Mesendoderm (in vitro differentiated cells): ENCODE measurements around the gene GPT2.

Experiments used
- DNase-seq: peaks from one replicate; pipeline ENCODE4 v3.0.0; 2013
- H2AK5ac ChIP-seq: 2 replicates; pipeline ENCODE4 v1.6.1; 2013; ENCODE audit warnings: low read length, inconsistent platforms
- H2BK120ac ChIP-seq: 2 replicates; pipeline ENCODE4 v1.6.1; 2013; ENCODE audit warnings: low read depth, mild to moderate bottlenecking, low read length, moderate library complexity, mixed read lengths
- H2BK15ac ChIP-seq: replicated peaks from 2 replicates; pipeline ENCODE4 v1.6.1; 2013; ENCODE audit warnings: low read depth, mild to moderate bottlenecking, moderate library complexity
- H2BK5ac ChIP-seq: 2 replicates; pipeline ENCODE4 v1.6.1; 2013; ENCODE audit warnings: low read length, inconsistent platforms
- H3K18ac ChIP-seq: 2 replicates; pipeline ENCODE4 v1.6.1; 2013; ENCODE audit warnings: mild to moderate bottlenecking, low read length, mixed read lengths
- H3K23ac ChIP-seq: one replicate; pipeline ENCODE4 v1.6.1; 2013; ENCODE audit warnings: low read length
- H3K27ac ChIP-seq: 2 replicates; pipeline ENCODE4 v1.5.1; 2013; ENCODE audit warnings: low read depth, mild to moderate bottlenecking, inconsistent platforms, low read length, moderate library complexity
- H3K27me3 ChIP-seq: 2 replicates; pipeline ENCODE4 v1.6.1; 2013; ENCODE audit warnings: low read length, control low read depth, mild to moderate bottlenecking, inconsistent platforms; ENCODE audit not compliant: insufficient read depth, poor library complexity
- H3K36me3 ChIP-seq: 2 replicates; pipeline ENCODE4 v1.6.1; 2013; ENCODE audit warnings: low read length, inconsistent platforms; ENCODE audit not compliant: control insufficient read depth, insufficient read depth
- H3K4ac ChIP-seq: one replicate; pipeline ENCODE4 v1.6.1; 2013; ENCODE audit warnings: low read depth, mild to moderate bottlenecking, low read length, moderate library complexity
- H3K4me1 ChIP-seq: 2 replicates; pipeline ENCODE4 v1.6.1; 2013; ENCODE audit warnings: low read depth, low read length, inconsistent platforms; ENCODE audit not compliant: control insufficient read depth
- H3K4me2 ChIP-seq: 2 replicates; pipeline ENCODE4 v1.6.1; 2013; ENCODE audit warnings: low read length
- H3K4me3 ChIP-seq: 2 replicates; pipeline ENCODE4 v1.5.1; 2013; ENCODE audit warnings: mild to moderate bottlenecking, low read length
- H3K56ac ChIP-seq: one replicate; pipeline ENCODE4 v1.6.1; 2013; ENCODE audit warnings: low read length
- H3K79me1 ChIP-seq: 2 replicates; pipeline ENCODE4 v1.6.1; 2013; ENCODE audit warnings: low read length, inconsistent platforms
- H3K79me2 ChIP-seq: 2 replicates; pipeline ENCODE4 v1.6.1; 2013; ENCODE audit warnings: mild to moderate bottlenecking, low read length; ENCODE audit not compliant: control insufficient read depth, insufficient read depth
- H3K9ac ChIP-seq: 2 replicates; pipeline ENCODE4 v1.6.1; 2013; ENCODE audit warnings: low read length, inconsistent platforms
- H4K5ac ChIP-seq: one replicate; pipeline ENCODE4 v1.6.1; 2013; ENCODE audit warnings: low read length
- H4K8ac ChIP-seq: one replicate; pipeline ENCODE4 v1.6.1; 2013; ENCODE audit warnings: low read depth, mild to moderate bottlenecking, control low read depth, low read length, moderate library complexity
- WGBS: extraction: QIAGEN DNeasy Blood & Tissue Kit; methylation state at CpG from one replicate; pipeline ENCODE4 v1.1.7; 2013; ENCODE audit warnings: low lambda C conversion rate, missing lambda C conversion rate; ENCODE audit not compliant: insufficient coverage; ENCODE audit errors: extremely low coverage; 5-methylcytosine and 5-hydroxymethylcytosine counted together

The GPT2 gene

GRCh38 chr16:46949241-46949892 lies 65.2 kb downstream of the GPT2 start:
- H3K27ac ChIP-seq = no peak overlapping the region
- no peaks in the 10 kb centered on the region for H3K36me3 ChIP-seq
- H3K4ac ChIP-seq = no peak overlapping the region
- no peak overlapping the region for H2BK15ac ChIP-seq
- no peaks in the 10 kb centered on the region for H3K79me2 ChIP-seq
- no peak overlapping the region for H3K23ac ChIP-seq
- H3K27me3 ChIP-seq = no peaks in the 10 kb centered on the region
- H3K56ac ChIP-seq = no peak overlapping the region
- H4K8ac ChIP-seq = no peak overlapping the region
- no peak overlapping the region for H3K4me2 ChIP-seq
- no peak overlapping the region for H3K4me3 ChIP-seq
- no peak overlapping the region for H3K18ac ChIP-seq
- H3K79me1 ChIP-seq = no peaks in the 10 kb centered on the region
- H2AK5ac ChIP-seq = no peak overlapping the region
- H2BK5ac ChIP-seq = no peak overlapping the region
- no CpG with 5 or more reads among the region's 7 CpGs for WGBS
- no peak overlapping the region for H3K9ac ChIP-seq
- H2BK120ac ChIP-seq = no peak overlapping the region
- H4K5ac ChIP-seq = no peak overlapping the region
- DNase-seq = no peak
- no peaks in the 10 kb centered on the region for H3K4me1 ChIP-seq

- no peak overlapping the region for H3K4me2 ChIP-seq
- no peaks in the 10 kb centered on the region for H3K79me2 ChIP-seq
- H3K56ac ChIP-seq = no peak overlapping the region
- no peak overlapping the region for H2AK5ac ChIP-seq
- H2BK15ac ChIP-seq = no peak overlapping the region
- no peak overlapping the region for H3K9ac ChIP-seq
- H3K27ac ChIP-seq = no peak overlapping the region
- H2BK5ac ChIP-seq = no peak overlapping the region
- no peaks in the 10 kb centered on the region for H3K79me1 ChIP-seq
- no peak overlapping the region for H3K23ac ChIP-seq
- no peak overlapping the region for H4K8ac ChIP-seq
- H4K5ac ChIP-seq = no peak overlapping the region
- no peak for DNase-seq
- WGBS = no CpG with 5 or more reads among the region's 1 CpG
- no peaks in the 10 kb centered on the region for H3K36me3 ChIP-seq
- H3K4me1 ChIP-seq = no peaks in the 10 kb centered on the region
- no peak overlapping the region for H3K4ac ChIP-seq
- H3K27me3 ChIP-seq = no peaks in the 10 kb centered on the region
- H3K18ac ChIP-seq = no peak overlapping the region
- no peak overlapping the region for H2BK120ac ChIP-seq
- H3K4me3 ChIP-seq = no peak overlapping the region
These were observed 65.8 kb downstream of the GPT2 start for GRCh38 chr16:46950009-46950408.

- Histone ChIP-seq H3K36me3 (peaks cover 6% of the 10 kb centered on the region), H3K79me2 (no peaks in the 10 kb centered on the region), H4K5ac (no peak overlapping the region), H3K23ac (no peak overlapping the region), H3K79me1 (peaks cover 4% of the 10 kb centered on the region), H3K27me3 (no peaks in the 10 kb centered on the region), H2AK5ac (no peak overlapping the region), H2BK5ac (no peak overlapping the region), H2BK15ac (no peak overlapping the region), H3K4me2 (no peak overlapping the region), H4K8ac (no peak overlapping the region), H3K27ac (no peak overlapping the region), H3K4me3 (no peak overlapping the region), H3K4me1 (no peaks in the 10 kb centered on the region), H3K18ac (no peak overlapping the region), H3K56ac (no peak overlapping the region), H3K9ac (no peak overlapping the region), H2BK120ac (no peak overlapping the region), H3K4ac (no peak overlapping the region)
- WGBS = no CpG with 5 or more reads among the region's 5 CpGs
- no peak for DNase-seq
These were observed 70.4 kb downstream of the GPT2 start for GRCh38 chr16:46954562-46954961.

- no peak overlapping the region for H3K27ac ChIP-seq
- no peak overlapping the region for H4K5ac ChIP-seq
- H2BK5ac ChIP-seq = no peak overlapping the region
- H2BK120ac ChIP-seq = no peak overlapping the region
- H4K8ac ChIP-seq = no peak overlapping the region
- peaks cover 7% of the 10 kb centered on the region for H3K79me2 ChIP-seq
- no peak overlapping the region for H3K56ac ChIP-seq
- H3K9ac ChIP-seq = no peak overlapping the region
- no peak overlapping the region for H3K18ac ChIP-seq
- H3K4me1 ChIP-seq = no peaks in the 10 kb centered on the region
- DNase-seq = no peak
- no peak overlapping the region for H3K4me3 ChIP-seq
- H2AK5ac ChIP-seq = no peak overlapping the region
- H3K79me1 ChIP-seq = peaks cover 11% of the 10 kb centered on the region
- peaks cover 11% of the 10 kb centered on the region for H3K36me3 ChIP-seq
- no peak overlapping the region for H2BK15ac ChIP-seq
- no peaks in the 10 kb centered on the region for H3K27me3 ChIP-seq
- H3K4ac ChIP-seq = no peak overlapping the region
- H3K23ac ChIP-seq = no peak overlapping the region
- no CpG with 5 or more reads among the region's 9 CpGs for WGBS
- no peak overlapping the region for H3K4me2 ChIP-seq
These were observed 77.5 kb downstream of the GPT2 start for GRCh38 chr16:46961373-46962353.

DNA sequence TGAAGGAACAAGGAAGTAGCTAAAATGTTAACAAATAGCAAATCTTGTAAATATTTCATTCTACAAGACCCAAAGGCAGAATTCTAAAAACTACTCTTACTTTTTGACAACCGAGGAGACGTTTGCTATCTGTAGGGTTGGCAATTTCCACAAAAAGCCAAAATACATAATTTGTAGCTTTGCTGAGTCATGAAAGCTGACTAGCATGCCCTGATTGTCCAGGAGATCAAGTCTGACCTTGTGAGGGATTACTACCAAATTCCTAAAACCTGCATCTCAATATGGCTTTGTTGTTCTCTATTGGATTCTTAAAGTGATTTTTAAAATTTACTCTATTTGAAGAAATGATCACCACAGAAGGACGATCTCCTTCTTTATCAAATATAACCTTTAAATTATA lies 78.5 kb downstream of the GPT2 start:
- Histone ChIP-seq H3K9ac (no peak overlapping the region), H3K23ac (no peak overlapping the region), H2BK15ac (no peak overlapping the region), H3K79me1 (peaks cover 13% of the 10 kb centered on the region), H2BK5ac (no peak overlapping the region), H4K8ac (peak overlapping the region; percentile 44), H3K4me3 (no peak overlapping the region), H3K4ac (no peak overlapping the region), H3K79me2 (peaks cover 7% of the 10 kb centered on the region), H4K5ac (no peak overlapping the region), H3K27me3 (no peaks in the 10 kb centered on the region), H3K36me3 (peaks cover 13% of the 10 kb centered on the region), H2AK5ac (no peak overlapping the region), H3K56ac (no peak overlapping the region), H3K27ac (no peak overlapping the region), H3K18ac (no peak overlapping the region), H3K4me1 (no peaks in the 10 kb centered on the region), H2BK120ac (no peak overlapping the region), H3K4me2 (no peak overlapping the region)
- WGBS = no CpG with 5 or more reads among the region's 3 CpGs
- DNase-seq = no peak
